ACC112 (cell line): ENCODE results near the gene CIT.

Experiments used
- H2AFZ ChIP-seq: fragments of 200-600 bp; sonication (generic); one replicate; pipeline ENCODE4 v1.6.0; 2017; ENCODE audit warnings: antibody characterized with exemption, low read length; ENCODE audit not compliant: unreplicated experiment
- H3K27ac ChIP-seq: fragments of 200-600 bp; sonication (generic); 2 replicates; pipeline ENCODE4 v1.5.1; 2014; ENCODE audit warnings: low read depth, mild to moderate bottlenecking, antibody characterized with exemption, low read length, moderate library complexity
- H3K27me3 ChIP-seq: fragments of 200-600 bp; sonication (generic); 2 replicates; pipeline ENCODE4 v1.6.1; 2014; ENCODE audit warnings: mild to moderate bottlenecking, antibody characterized with exemption, low read length, moderate library complexity, mixed read lengths; ENCODE audit not compliant: insufficient read depth
- H3K36me3 ChIP-seq: fragments of 200-600 bp; sonication (generic); 2 replicates; pipeline ENCODE4 v1.6.1; 2016; ENCODE audit warnings: mild to moderate bottlenecking, antibody characterized with exemption, low read length, moderate library complexity, mixed read lengths; ENCODE audit not compliant: insufficient read depth
- H3K4me1 ChIP-seq: fragments of 200-600 bp; sonication (generic); one replicate; pipeline ENCODE4 v1.6.1; 2016; ENCODE audit warnings: low read length, mixed read lengths; ENCODE audit not compliant: insufficient read depth, unreplicated experiment, control insufficient read depth
- H3K4me3 ChIP-seq: fragments of 200-600 bp; sonication (generic); 2 replicates; pipeline ENCODE4 v1.5.1; 2014; ENCODE audit warnings: mild to moderate bottlenecking, low read depth, low read length
- H3K79me2 ChIP-seq: fragments of 200-600 bp; sonication (generic); one replicate; pipeline ENCODE4 v1.6.0; 2016; ENCODE audit warnings: low read length; ENCODE audit not compliant: control insufficient read depth, unreplicated experiment, insufficient read depth

The CIT gene

GRCh38 chr12:119835068-119835467 lies 42.1 kb downstream of the CIT start:
- Histone ChIP-seq H3K27me3 (no peaks in the 10 kb centered on the region), H2AFZ (no peak overlapping the region), H3K4me3 (no peak overlapping the region), H3K36me3 (peaks cover 8% of the 10 kb centered on the region; the same call in 1 of the 2 replicates), H3K27ac (no peak overlapping the region), H3K4me1 (no peaks in the 10 kb centered on the region), H3K79me2 (peaks cover 6% of the 10 kb centered on the region)

GRCh38 chr12:119829439-119829838 lies 47.7 kb downstream of the CIT start:
- no peak overlapping the region for H2AFZ ChIP-seq
- no peaks in the 10 kb centered on the region for H3K4me1 ChIP-seq
- H3K27ac ChIP-seq: no peak overlapping the region
- H3K27me3 ChIP-seq: no peaks in the 10 kb centered on the region
- H3K4me3 ChIP-seq: no peak overlapping the region
- peaks cover 8% of the 10 kb centered on the region; the same call in 1 of the 2 replicates for H3K36me3 ChIP-seq
- H3K79me2 ChIP-seq: no peaks in the 10 kb centered on the region

GRCh38 chr12:119828300-119828699 lies 48.8 kb downstream of the CIT start:
- Histone ChIP-seq H3K36me3 (no peaks in the 10 kb centered on the region; the same call in 1 of the 2 replicates), H2AFZ (no peak overlapping the region), H3K4me1 (no peaks in the 10 kb centered on the region), H3K27me3 (no peaks in the 10 kb centered on the region), H3K79me2 (no peaks in the 10 kb centered on the region), H3K4me3 (no peak overlapping the region), H3K27ac (no peak overlapping the region)

GRCh38 chr12:119827760-119828159 lies 49.4 kb downstream of the CIT start:
- Histone ChIP-seq H3K27me3 (no peaks in the 10 kb centered on the region), H2AFZ (no peak overlapping the region), H3K27ac (no peak overlapping the region), H3K4me1 (no peaks in the 10 kb centered on the region), H3K4me3 (no peak overlapping the region), H3K79me2 (no peaks in the 10 kb centered on the region), H3K36me3 (no peaks in the 10 kb centered on the region; the same call in 1 of the 2 replicates)

- no peaks in the 10 kb centered on the region for H3K4me1 ChIP-seq
- no peak overlapping the region for H3K4me3 ChIP-seq
- H3K36me3 ChIP-seq: no peaks in the 10 kb centered on the region; the same call in 1 of the 2 replicates
- H2AFZ ChIP-seq: no peak overlapping the region
- no peak overlapping the region for H3K27ac ChIP-seq
- no peaks in the 10 kb centered on the region for H3K27me3 ChIP-seq
- no peaks in the 10 kb centered on the region for H3K79me2 ChIP-seq
Measured at GRCh38 chr12:119826661-119827445, 50.3 kb downstream of the CIT start.

- no peaks in the 10 kb centered on the region for H3K4me1 ChIP-seq
- H3K27ac ChIP-seq: no peak overlapping the region
- no peak overlapping the region for H3K4me3 ChIP-seq
- no peaks in the 10 kb centered on the region for H3K27me3 ChIP-seq
- no peaks in the 10 kb centered on the region for H3K79me2 ChIP-seq
- H3K36me3 ChIP-seq: no peaks in the 10 kb centered on the region; the same call in 1 of the 2 replicates
- no peak overlapping the region for H2AFZ ChIP-seq
Measured at GRCh38 chr12:119825262-119825661, 51.9 kb downstream of the CIT start.

- Histone ChIP-seq H3K27ac (no peak overlapping the region), H2AFZ (no peak overlapping the region), H3K36me3 (no peaks in the 10 kb centered on the region; the same call in 1 of the 2 replicates), H3K4me1 (no peaks in the 10 kb centered on the region), H3K27me3 (no peaks in the 10 kb centered on the region), H3K4me3 (no peak overlapping the region), H3K79me2 (no peaks in the 10 kb centered on the region)
Measured at GRCh38 chr12:119822046-119822445, 55.1 kb downstream of the CIT start.

GRCh38 chr12:119819322-119819721 lies 57.8 kb downstream of the CIT start:
- Histone ChIP-seq H3K4me1 (no peaks in the 10 kb centered on the region), H3K27me3 (no peaks in the 10 kb centered on the region), H3K79me2 (no peaks in the 10 kb centered on the region), H3K4me3 (no peak overlapping the region), H3K27ac (no peak overlapping the region), H2AFZ (no peak overlapping the region), H3K36me3 (no peaks in the 10 kb centered on the region; the same call in 1 of the 2 replicates)

- Histone ChIP-seq H2AFZ (no peak overlapping the region), H3K27me3 (no peaks in the 10 kb centered on the region), H3K27ac (no peak overlapping the region), H3K4me1 (no peaks in the 10 kb centered on the region), H3K4me3 (no peak overlapping the region), H3K36me3 (no peaks in the 10 kb centered on the region; the same call in 1 of the 2 replicates), H3K79me2 (no peaks in the 10 kb centered on the region)
Measured at GRCh38 chr12:119817546-119818343, 59.4 kb downstream of the CIT start.

- H2AFZ ChIP-seq: no peak overlapping the region
- H3K27ac ChIP-seq: no peak overlapping the region
- H3K4me1 ChIP-seq: peaks cover 20% of the 10 kb centered on the region
- H3K79me2 ChIP-seq: no peaks in the 10 kb centered on the region
- peaks cover 10% of the 10 kb centered on the region; the same call in 1 of the 2 replicates for H3K36me3 ChIP-seq
- H3K27me3 ChIP-seq: no peaks in the 10 kb centered on the region
- peak overlapping the region; percentile 52 for H3K4me3 ChIP-seq
Measured at GRCh38 chr12:119809023-119809422, 68.1 kb downstream of the CIT start.
